ENCODE data around the gene C19orf33.

C19orf33 gene

GRCh38 chr19:38280030-38280921, 23.8 kb upstream of the C19orf33 start:
- DNase-seq, result no peak

- no peak for DNase-seq
Observed at GRCh38 chr19:38281811-38282566, 22.1 kb upstream of the C19orf33 start.

DNA sequence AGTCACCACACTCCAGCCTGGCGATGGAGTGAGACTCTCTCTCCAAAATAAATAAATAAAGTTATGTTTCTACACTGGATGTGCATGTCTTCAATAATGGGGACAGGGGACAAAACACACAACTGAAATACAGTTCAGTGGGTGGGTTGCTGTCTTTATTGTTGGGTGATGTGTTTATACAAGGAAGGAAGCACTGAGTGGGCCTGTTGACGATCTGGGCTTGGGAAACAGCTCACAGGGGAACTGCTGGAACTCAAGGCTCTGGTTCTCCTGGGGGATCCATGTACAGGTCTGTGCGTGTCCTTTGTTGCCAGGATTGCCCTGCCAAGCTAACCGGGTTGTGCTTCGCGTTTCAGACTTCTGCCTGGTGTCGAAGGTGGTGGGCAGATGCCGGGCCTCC, 20.8 kb upstream of the C19orf33 start:
- no peak for DNase-seq

DNA sequence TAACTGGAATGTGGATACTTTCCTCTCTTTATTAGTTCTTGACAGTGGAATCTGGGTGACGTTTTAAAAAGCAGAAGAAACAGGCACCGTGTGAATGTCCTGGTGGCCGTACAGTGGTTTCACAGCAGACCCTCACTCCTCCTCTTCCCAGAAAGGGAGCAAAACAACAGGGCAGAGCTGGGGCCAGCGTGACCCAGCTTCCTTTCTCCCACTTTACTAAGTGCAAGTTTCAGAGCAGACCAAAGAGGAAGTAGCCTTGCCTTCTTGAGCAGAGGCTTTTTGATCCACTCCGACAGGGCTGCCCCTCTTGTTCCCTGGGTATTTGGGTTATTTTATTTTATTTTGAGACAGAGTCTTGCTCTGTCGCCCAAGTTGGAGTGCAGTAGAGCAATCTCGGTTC, 19.6 kb upstream of the C19orf33 start:
- DNase-seq, result no peak

GRCh38 chr19:38285567-38285966, 18.5 kb upstream of the C19orf33 start:
- DNase-seq, result no peak

DNA sequence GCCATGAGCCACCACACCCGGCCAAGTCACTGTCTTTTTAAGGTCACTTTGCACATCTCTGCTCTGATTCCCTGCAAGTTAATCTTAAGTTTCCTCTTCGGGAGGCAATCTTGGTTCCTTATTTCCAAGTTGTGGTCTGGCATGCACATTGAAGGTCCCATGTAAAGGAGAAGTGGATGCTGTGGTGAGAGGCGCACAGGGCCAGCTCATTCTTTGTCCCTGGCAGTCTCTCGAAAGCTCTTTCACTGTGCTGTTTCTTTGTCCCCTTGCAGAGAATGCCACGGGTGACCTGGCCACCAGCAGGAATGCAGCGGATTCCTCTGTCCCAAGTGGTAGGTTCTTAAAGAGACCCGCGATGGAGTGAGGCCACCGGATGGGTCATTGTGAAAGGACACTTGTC, 16.4 kb upstream of the C19orf33 start:
- no peak for DNase-seq

DNA sequence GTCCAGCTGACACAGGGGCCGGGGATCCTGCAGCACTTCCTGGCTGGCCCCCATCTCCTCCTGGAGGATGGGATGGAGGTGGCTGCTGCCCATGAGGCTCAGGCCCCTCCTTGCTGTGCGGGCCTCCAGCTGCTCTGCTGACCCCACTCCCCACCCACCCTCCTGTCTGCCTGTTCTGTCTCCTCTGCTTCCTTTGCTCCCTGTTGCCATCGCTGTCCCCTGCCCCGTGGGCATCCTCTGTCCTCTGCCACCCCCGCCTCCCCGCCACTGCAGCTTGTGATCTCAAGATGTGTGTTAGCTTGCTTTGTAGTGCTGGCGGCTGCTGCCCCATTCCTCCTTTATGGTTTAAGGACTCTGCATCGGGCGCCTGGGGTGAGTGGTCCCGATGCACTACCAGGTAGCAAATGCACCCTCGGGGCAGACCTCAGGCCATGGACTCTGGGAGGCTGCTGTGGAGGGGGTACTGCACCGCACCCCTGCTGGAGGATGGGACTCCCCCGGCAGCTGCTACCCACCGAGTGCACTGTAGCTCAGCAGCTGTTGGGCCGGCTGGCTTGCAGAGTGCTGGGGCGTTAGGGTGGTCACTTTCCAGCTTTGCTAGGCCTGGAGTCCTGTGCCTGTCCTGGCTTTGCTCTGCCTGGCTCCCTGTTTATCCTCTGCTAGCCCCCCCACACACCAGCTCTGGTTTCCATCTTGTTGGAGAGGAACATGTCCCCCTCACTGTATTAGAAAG, 15.8 kb upstream of the C19orf33 start:
- no peak for DNase-seq

- DNase-seq, result no peak
Observed at GRCh38 chr19:38289955-38290354, 14.1 kb upstream of the C19orf33 start.

DNA sequence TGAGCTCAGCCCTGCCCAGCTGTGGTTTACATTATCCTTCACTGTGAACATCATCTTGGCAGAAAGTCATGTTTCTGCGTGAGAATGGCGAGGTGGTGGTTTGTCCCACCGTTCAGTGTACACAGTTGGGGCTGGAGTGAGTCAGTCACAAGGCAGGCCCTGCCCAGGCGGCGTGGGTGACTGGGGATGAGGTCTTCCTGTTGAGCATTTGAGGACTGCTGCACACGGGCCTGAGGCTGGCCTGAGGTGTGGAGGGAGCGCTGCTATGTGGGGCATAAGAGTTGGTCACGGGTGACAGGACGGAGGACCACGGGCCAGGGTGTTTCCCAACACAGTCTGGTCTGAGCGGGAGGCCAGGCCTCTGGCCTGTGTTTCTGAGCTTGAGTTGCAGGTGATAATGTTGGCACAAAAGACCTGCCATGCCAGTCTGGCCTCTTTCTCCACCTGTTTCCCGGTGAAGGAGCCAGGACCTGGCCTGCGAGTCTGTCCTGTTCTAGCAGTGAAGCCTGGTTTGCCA, 13.4 kb upstream of the C19orf33 start:
- DNase-seq, result no peak

DNA sequence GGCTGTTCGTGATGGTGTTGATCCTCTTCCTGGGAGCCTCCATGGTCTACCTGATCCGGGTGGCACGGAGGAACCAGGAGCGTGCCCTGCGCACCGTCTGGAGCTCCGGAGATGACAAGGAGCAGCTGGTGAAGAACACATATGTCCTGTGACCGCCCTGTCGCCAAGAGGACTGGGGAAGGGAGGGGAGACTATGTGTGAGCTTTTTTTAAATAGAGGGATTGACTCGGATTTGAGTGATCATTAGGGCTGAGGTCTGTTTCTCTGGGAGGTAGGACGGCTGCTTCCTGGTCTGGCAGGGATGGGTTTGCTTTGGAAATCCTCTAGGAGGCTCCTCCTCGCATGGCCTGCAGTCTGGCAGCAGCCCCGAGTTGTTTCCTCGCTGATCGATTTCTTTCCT, 12.2 kb upstream of the C19orf33 start:
- DNase-seq, result no peak

- no peak for DNase-seq
Observed at GRCh38 chr19:38293281-38293680, 10.8 kb upstream of the C19orf33 start.

DNA sequence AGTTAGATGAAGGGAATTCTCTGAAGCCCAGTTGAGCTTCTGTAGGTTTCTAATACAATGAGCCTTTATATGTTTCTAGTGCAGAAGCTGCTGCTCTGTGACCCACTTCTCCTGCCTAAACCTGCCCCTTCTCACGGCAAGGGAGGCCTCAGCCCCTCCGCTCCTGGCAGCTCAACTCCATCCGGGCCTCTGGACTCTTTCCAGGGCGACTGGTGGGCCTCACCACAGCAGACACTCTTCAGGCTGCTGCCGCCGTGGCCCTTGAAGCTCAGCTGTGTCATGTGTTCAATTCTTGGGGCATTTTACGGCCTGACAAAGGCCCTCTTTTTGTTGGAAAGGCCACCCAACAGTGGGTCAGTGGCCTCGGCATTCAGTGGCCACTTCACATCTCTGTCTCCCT, 10.0 kb upstream of the C19orf33 start:
- no peak for DNase-seq

DNA sequence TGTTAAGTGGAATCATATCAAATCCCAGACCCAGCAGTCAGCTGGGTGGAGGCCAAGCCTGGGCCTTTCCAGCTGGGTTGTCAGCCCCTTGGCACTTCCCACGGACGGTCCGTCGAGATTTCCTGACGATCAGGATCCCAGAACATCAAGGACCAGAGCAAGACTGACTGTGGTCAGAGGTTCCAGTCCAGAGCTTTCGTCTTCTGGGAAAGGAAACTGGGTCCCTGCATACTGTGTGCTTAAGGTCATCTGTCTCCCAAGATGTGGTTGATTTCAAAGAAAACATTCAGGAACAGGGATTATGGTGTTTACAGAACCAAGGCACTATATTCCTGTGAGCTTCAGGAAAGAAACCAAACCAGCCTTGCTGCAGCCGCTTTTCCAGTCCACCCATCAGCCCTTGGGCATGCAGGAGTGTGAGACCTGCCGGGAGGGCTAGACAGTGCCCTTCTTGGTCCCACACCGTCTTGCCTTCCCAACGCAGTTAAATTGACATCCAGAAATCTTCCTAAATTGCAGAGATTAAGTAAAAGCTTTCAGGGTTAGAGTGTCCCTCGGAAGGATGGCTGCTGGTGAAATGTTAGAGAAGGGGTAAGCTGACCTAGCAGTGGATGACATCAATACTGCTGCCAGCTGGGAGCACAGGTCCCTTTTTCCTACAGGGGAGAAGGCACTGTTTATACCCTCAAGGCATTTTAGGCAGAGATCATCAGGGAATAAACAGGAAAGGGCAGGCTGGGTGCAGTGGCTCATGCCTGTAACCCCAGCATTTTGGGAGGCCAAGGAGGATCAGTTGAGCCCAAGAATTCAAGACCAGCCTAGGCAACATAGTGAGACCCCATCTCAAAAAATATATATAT, 5.0 kb upstream of the C19orf33 start:
- no peak for DNase-seq

- no peak for DNase-seq
Observed at GRCh38 chr19:38304352-38304865, 358 bp downstream of the C19orf33 start.

DNA sequence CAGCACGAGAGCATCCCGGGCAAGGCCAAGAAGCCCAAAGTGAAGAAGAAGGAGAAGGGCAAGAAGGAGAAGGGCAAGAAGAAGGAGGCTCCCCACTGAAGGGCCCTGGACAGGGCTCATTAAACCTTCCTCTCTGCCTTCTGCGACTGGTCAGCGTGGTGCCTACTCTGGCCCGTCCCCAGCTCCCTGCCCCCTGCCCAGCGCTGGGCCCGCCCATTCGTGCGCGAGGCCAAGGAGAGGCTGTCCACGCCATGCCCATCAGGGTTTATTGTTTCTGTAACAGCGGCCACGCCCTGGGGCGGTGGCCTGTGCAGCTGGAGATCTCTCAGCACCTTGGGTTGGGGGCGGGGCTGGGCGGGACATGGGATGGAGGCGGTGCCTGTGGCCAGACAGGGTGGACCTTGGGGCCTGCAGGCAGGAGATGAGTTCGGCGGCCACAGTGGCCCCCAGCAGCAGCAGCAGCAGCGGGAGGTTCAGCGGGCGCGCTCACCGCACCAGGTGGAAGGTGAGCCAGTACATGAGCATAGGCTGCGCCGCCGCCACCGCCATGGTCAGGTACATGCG, 897 bp downstream of the C19orf33 start:
- DNase-seq, result no peak

DNA sequence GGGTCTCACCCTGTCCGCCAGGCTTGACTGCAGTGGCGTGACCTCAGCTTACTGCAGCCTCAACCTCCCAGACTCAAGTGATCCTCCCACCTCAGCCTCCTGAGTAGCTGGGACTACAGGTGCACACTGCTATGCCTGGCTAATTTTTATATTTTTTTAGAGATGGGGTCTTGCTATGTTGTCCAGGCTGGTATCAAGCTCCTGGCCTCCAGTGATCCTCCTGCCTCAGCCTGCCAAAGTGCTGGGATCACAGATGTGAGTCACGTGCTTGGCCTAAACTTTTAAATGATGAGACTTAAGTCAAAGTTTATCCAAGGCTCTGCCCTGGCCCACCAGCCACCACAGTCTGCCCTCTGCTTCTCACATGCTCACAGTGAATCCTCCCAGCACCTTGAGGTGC, 2.2 kb downstream of the C19orf33 start:
- DNase-seq, result no peak

DNA sequence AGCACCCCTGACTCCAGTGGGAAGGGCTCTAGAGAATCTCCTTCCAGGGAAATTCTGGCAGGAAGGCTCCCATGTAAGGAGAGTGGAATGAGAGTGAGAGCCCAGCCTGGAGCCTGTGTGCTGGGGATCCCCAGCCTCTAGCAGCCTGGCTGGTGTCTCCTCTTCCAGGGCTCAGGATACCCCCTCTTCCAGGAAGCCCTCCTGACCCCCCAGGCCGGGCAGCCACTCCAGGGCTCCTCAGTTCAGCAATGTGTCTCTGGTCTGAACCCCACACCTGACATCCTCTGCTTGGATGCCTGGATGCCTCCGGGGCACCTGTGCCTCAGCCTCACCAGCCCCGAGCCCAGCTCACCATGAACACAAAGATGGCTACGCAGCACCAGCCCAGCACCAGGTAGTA, 3.0 kb downstream of the C19orf33 start:
- DNase-seq, result no peak

DNA sequence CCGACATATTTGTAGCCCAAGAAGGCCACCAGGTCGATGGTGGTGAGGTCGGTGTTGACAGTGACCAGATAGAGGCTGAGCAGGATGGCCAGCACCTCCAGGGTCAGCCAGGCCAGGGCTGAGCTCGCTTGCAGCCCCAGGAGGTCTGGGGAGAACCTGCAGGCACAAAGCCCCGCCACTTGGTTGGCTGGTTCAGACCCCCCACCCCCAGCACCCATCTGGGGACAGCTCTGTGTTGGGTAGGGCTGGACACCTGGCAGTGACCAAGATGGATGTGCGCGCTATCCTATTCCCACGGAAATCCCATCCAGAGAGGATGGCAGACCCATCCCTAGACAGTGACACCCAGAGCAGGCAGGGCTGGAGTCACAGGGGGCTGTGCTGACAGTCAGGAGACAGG, 3.5 kb downstream of the C19orf33 start:
- DNase-seq, result no peak

DNA sequence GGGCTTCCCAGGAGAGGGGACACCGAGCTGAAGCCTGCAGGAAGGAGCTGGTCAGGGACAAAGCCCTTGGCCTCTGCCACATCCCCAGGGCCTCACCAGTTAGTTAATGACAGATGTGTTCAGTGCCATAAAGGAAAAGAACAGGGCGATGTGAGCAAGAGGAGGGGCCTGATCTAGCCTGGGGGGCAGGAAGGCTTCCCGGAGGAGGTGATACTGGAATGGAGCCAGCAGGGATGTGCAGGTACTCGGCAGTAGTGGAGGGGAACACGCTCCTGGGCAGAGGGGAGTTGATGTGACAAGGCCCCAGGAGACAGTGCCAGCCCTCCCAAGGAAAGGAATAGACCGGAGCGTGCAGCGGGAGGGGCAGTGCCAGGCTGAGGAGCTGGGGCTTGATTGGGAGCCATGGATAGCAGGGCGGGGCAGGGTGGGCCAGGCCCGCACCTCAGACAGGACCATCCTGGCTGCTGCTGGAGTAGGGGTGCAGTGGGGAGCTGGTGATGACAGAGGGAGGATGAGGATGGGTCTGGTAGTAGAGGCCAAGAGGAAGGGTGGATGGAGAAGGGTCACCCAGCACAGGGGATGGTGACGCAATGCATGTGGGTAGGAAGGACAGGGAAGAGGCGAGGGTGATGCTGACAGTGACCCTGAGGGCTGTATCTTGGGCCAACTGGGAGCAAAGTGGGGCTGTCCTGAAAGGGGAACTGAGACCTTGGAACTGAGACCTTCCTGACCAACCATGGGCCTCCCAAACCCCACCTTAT, 4.1 kb downstream of the C19orf33 start:
- DNase-seq, result no peak

GRCh38 chr19:38308926-38309614, 5.0 kb downstream of the C19orf33 start:
- DNase-seq, result no peak

All from activated CD4-positive, alpha-beta T cell treated with anti-CD3 and anti-CD28 coated beads, Interleukin-2, amount 50 U/mL, for 48 hours (primary cell).